HEK293 (cell line): ENCODE measurements around the gene CC2D1A.

Experiments
- CTCF ChIP-seq: fragments of 450-650 bp; formaldehyde crosslinking; IDR thresholded peaks from 2 replicates; pipeline ENCODE4 v1.5.1; 2016; ENCODE audit warnings: missing biosample characterization, missing genetic modification characterization
- HOXA7 ChIP-seq: sonication (generic); formaldehyde crosslinking; IDR thresholded peaks from 2 replicates; pipeline ENCODE4 v1.8.1; 2022; ENCODE audit warnings: missing genetic modification reagents, borderline replicate concordance
- ZNF223 ChIP-seq: fragments of 450-650 bp; formaldehyde crosslinking; IDR thresholded peaks from 2 replicates; pipeline ENCODE4 v1.5.1; 2016; ENCODE audit warnings: missing biosample characterization, missing genetic modification characterization
- ZNF239 ChIP-seq: fragments of 450-650 bp; formaldehyde crosslinking; IDR thresholded peaks from 2 replicates; pipeline ENCODE4 v1.5.1; 2016; ENCODE audit warnings: missing biosample characterization, missing genetic modification characterization

- no peak for TF ChIP-seq CTCF (tag by site-specific recombination)
- no peak for TF ChIP-seq ZNF239 (tag by site-specific recombination)
- no peak for TF ChIP-seq ZNF223 (tag by site-specific recombination)
- TF ChIP-seq HOXA7 (CRISPR knock-in tag), result no peak
These were observed 68.1 kb downstream of the CC2D1A start for GRCh38 chr19:13974073-13974472.
